ENCODE data around the gene SAFB.
"Not testable (repeated sequence)": the region's sequence is repeated elsewhere in the genome, so short reads cannot be mapped to it uniquely, and the experiment has no call there.

GRCh38 chr19:5608766-5609165 is 14.1 kb upstream of the SAFB start:
- TF ChIP-seq CTCF (IDR thresholded peaks at IDR 0.05; ENCODE audit: insufficient read depth, low read depth, low read length); EZH2 (IDR thresholded peaks at IDR 0.05; ENCODE audit: insufficient read depth, low read length): not testable (repeated sequence)

Data from astrocyte (in vitro differentiated cells and primary cell).